ENCODE measurements around the gene PDIA5.

Gene PDIA5

DNA sequence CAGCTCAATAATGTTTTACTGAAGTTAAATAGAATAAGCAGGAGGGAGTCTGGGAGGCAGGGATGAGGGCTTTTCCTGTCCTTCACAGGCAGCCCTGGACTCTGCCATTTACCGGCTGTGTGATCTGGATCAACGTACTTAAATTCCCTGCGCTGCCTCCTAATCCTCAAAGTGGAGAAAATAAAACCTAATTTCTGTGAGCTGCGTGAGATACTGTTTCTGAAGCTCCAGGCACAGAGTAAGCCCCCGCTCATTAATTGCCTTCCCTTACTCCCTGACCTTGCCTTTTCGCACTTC is 278 bp upstream of the PDIA5 start:
- H3K4me1 ChIP-seq (ENCODE audit: control insufficient read depth, insufficient read depth, low read length): peaks cover 40% of the 10 kb centered on the region
- no peak overlapping the region for H3K9ac ChIP-seq (ENCODE audit: low read length)
- no peaks in the 10 kb centered on the region for H3K9me3 ChIP-seq (ENCODE audit: control insufficient read depth, low read length)
- no peaks in the 10 kb centered on the region for H3K36me3 ChIP-seq (ENCODE audit: control insufficient read depth, insufficient read depth, low read length)
- H3K27me3 ChIP-seq (ENCODE audit: control insufficient read depth, insufficient read depth, low read length): no peaks in the 10 kb centered on the region
- H3K4me3 ChIP-seq (ENCODE audit: low read length): peak overlapping the region; percentile 4

DNA sequence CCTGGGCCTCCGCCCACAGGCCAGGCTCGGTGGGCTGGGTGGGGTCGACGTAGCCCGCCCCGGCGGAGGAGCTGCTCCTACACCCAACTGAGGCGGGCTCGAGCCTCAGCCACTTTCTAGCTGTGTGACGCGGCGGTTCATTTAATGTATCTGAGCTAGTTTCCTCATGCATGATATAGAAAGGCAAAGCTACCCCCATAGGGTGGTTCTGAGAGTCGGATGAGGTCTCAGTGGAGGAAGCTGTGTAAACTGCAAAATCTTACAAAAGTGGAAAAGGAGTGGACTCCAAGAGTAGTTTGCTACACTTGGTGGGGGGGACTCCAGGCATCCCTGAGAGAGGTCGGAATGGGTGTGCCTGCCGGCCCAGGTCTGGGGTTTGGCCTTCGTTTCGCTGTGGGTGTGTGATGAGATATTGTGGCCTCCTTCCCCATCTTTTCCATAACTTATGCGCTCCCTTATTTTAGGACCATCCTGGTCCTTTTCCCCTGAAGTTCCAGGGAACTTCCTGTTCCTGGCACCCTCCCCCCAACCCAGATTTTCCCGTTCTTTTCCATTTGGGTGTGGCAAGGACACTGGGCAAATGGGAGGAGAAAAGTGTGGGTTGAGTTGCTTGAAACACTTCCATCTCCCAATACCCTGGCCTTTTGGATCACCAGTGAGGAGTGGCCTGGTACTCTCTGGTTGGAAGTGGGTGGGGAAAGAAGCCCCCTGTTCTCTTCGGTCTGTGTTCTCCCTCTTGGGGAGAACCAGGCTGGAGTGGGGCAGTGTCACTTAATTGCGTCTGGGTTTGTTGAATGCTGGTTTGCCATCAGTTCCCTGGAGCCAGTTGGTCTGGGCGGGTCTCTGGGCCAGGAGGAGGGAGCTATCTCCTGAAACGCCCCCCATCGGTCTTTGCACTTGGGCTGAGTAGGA is 1.1 kb downstream of the PDIA5 start:
- H3K9ac ChIP-seq (ENCODE audit: low read length): peak overlapping the region; percentile 71
- H3K36me3 ChIP-seq (ENCODE audit: control insufficient read depth, insufficient read depth, low read length): no peaks in the 10 kb centered on the region
- no peaks in the 10 kb centered on the region for H3K27me3 ChIP-seq (ENCODE audit: control insufficient read depth, insufficient read depth, low read length)
- H3K9me3 ChIP-seq (ENCODE audit: control insufficient read depth, low read length): no peaks in the 10 kb centered on the region
- peaks cover 38% of the 10 kb centered on the region for H3K4me1 ChIP-seq (ENCODE audit: control insufficient read depth, insufficient read depth, low read length)
- peak overlapping the region; percentile 74 for H3K4me3 ChIP-seq (ENCODE audit: low read length)

DNA sequence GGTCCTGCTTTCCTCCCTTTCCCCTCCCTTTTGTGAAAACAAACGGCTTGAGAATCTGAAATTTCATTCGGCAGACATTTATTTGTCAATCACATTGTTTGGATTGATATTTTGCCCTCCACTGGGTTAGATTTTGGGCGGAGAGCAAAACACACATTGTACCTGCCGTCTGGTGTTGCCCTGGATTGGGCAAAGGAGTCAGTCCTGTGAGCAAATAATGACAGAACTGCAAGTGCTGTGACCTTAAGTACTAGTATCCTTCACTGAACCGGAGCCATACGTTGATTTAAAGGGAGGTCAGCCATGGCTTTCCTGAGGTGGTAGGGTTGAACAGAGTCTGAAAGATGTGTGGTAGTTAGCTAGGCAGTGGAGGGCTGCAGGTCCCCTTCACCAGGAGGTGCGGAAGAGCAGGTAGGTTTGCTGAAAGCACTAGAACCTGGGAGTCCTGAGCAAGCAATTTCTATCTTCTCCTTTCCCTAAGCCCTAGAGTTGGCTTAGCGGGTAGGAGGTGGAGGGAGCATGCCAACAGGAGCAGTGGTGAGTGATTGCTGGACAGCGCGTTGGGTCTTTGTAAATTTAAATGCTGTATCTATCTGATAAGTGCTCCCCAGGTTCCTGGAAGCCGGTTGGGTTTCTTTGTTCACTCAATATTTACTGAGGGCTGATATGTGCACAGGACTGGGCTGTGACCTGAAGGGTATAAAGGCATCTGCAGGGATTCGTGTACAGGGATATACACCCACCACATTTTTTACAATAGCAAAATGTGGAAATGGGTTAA is 2.0 kb downstream of the PDIA5 start:
- H3K9ac ChIP-seq (ENCODE audit: low read length): peak overlapping the region; percentile 71
- no peaks in the 10 kb centered on the region for H3K36me3 ChIP-seq (ENCODE audit: control insufficient read depth, insufficient read depth, low read length)
- H3K4me3 ChIP-seq (ENCODE audit: low read length): peak overlapping the region; percentile 74
- H3K4me1 ChIP-seq (ENCODE audit: control insufficient read depth, insufficient read depth, low read length): peaks cover 38% of the 10 kb centered on the region
- H3K9me3 ChIP-seq (ENCODE audit: control insufficient read depth, low read length): no peaks in the 10 kb centered on the region
- no peaks in the 10 kb centered on the region for H3K27me3 ChIP-seq (ENCODE audit: control insufficient read depth, insufficient read depth, low read length)

DNA sequence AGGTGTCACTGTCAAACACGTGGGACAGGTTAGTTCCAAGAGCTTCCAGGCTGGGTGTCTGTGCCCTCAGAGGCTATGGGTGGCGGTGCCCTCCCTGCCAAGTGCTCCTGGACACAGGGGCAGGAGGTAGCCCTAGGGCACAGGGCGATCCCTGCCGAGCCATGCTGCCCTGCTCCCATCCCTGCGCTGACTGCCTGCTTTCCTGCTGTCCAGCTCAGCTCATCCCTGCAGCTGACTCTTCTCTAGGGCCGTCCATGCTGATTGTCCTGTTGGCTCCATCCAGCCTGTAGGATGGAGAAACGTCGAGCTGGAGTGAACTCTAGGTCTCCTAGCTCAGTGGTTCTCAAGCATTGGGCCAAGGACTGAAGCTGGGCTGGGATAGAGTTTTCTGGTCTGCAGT is 3.7 kb downstream of the PDIA5 start:
- Histone ChIP-seq H3K36me3 (ENCODE audit: control insufficient read depth, insufficient read depth, low read length) (no peaks in the 10 kb centered on the region), H3K9ac (ENCODE audit: low read length) (peak overlapping the region; percentile 9), H3K4me1 (ENCODE audit: control insufficient read depth, insufficient read depth, low read length) (peaks cover 38% of the 10 kb centered on the region), H3K27me3 (ENCODE audit: control insufficient read depth, insufficient read depth, low read length) (no peaks in the 10 kb centered on the region), H3K9me3 (ENCODE audit: control insufficient read depth, low read length) (no peaks in the 10 kb centered on the region), H3K4me3 (ENCODE audit: low read length) (no peak overlapping the region)

DNA sequence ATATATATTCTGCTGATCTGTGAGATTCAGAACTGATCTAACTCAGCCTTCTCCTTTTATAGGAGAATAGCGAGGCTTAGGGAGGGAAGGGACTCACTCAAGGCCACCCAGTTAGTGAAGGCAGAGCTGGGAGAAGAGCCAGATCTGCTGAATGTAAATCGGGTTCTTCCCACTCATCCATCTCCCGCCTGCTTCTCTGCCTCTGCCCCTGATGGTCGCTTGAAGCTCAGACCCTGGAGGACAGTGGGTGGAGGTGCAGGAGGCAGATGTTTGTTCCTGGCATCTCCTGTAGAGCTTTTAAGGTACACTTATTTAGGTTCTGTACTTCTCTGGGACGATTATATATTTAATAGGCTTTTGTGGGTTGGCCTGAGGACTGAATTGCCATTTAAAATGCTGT is 4.3 kb downstream of the PDIA5 start:
- H3K36me3 ChIP-seq (ENCODE audit: control insufficient read depth, insufficient read depth, low read length): no peaks in the 10 kb centered on the region
- no peaks in the 10 kb centered on the region for H3K27me3 ChIP-seq (ENCODE audit: control insufficient read depth, insufficient read depth, low read length)
- peak overlapping the region; percentile 24 for H3K9ac ChIP-seq (ENCODE audit: low read length)
- peaks cover 41% of the 10 kb centered on the region for H3K4me1 ChIP-seq (ENCODE audit: control insufficient read depth, insufficient read depth, low read length)
- no peak overlapping the region for H3K4me3 ChIP-seq (ENCODE audit: low read length)
- no peaks in the 10 kb centered on the region for H3K9me3 ChIP-seq (ENCODE audit: control insufficient read depth, low read length)

DNA sequence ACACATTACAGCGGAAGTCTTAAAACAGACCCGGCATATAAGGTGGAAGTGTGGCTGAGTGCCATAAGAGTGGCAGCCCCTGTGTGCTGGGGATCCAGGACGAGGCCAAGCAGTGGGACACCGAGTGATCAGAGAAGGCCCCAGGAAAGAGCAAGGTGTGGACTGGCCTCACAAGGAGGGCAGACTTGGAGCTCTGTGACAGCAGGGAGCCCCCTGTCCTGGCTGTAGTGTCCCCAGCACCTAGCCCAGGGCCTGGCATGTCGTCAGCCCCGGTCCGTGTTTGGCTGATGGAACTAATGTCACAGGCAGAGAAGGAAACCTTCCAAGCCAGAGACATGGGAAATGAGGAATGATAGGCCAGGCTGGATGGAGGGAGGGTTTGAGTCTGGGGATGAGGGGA is 4.8 kb downstream of the PDIA5 start:
- Histone ChIP-seq H3K36me3 (ENCODE audit: control insufficient read depth, insufficient read depth, low read length) (no peaks in the 10 kb centered on the region), H3K9me3 (ENCODE audit: control insufficient read depth, low read length) (no peaks in the 10 kb centered on the region), H3K4me3 (ENCODE audit: low read length) (no peak overlapping the region), H3K4me1 (ENCODE audit: control insufficient read depth, insufficient read depth, low read length) (peaks cover 46% of the 10 kb centered on the region), H3K27me3 (ENCODE audit: control insufficient read depth, insufficient read depth, low read length) (no peaks in the 10 kb centered on the region), H3K9ac (ENCODE audit: low read length) (peak overlapping the region; percentile 24)

DNA sequence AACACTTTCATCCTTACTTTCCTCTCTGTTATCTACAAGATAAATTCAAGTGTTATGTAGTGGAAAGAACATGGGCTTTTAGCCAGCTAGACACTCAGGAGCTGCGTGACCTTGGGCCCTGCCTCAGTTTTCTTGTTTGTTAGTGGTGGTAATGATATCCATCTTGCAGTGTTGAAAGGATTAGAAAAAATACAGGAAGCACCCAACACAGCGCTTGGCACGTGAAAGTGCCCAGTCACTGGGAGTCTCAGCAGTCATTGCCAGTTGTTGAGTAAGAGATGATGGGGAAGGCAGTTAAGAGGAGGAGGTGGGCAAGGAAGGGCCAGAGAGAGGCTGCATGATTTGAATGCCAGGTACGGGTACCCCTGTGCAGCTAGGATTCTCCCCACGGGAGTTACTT is 5.3 kb downstream of the PDIA5 start:
- H3K4me1 ChIP-seq (ENCODE audit: control insufficient read depth, insufficient read depth, low read length): peaks cover 51% of the 10 kb centered on the region
- no peaks in the 10 kb centered on the region for H3K27me3 ChIP-seq (ENCODE audit: control insufficient read depth, insufficient read depth, low read length)
- no peak overlapping the region for H3K4me3 ChIP-seq (ENCODE audit: low read length)
- no peaks in the 10 kb centered on the region for H3K9me3 ChIP-seq (ENCODE audit: control insufficient read depth, low read length)
- no peak overlapping the region for H3K9ac ChIP-seq (ENCODE audit: low read length)
- no peaks in the 10 kb centered on the region for H3K36me3 ChIP-seq (ENCODE audit: control insufficient read depth, insufficient read depth, low read length)

DNA sequence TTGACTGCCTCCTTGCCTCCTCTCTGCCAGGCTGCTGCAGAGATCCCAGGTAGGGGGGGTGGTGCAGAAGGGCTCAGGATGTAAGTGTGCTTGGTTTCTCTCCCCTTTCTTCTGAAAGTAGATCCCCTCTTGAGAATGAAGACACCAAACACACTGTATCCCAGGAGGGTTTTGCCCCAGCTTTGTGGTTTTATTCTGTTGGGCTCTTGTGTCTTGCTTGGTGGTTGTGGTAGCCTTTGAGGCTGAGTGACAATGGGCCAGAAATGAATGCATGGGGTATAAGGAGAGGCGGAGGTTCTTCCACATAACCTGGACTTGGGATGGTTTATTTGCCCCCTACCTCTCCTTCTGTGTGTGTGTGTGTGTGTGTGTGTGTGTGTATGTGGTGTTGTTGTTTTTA is 5.7 kb downstream of the PDIA5 start:
- Histone ChIP-seq H3K4me3 (ENCODE audit: low read length) (no peak overlapping the region), H3K4me1 (ENCODE audit: control insufficient read depth, insufficient read depth, low read length) (peaks cover 55% of the 10 kb centered on the region), H3K9me3 (ENCODE audit: control insufficient read depth, low read length) (no peaks in the 10 kb centered on the region), H3K27me3 (ENCODE audit: control insufficient read depth, insufficient read depth, low read length) (no peaks in the 10 kb centered on the region), H3K9ac (ENCODE audit: low read length) (no peak overlapping the region), H3K36me3 (ENCODE audit: control insufficient read depth, insufficient read depth, low read length) (no peaks in the 10 kb centered on the region)

DNA sequence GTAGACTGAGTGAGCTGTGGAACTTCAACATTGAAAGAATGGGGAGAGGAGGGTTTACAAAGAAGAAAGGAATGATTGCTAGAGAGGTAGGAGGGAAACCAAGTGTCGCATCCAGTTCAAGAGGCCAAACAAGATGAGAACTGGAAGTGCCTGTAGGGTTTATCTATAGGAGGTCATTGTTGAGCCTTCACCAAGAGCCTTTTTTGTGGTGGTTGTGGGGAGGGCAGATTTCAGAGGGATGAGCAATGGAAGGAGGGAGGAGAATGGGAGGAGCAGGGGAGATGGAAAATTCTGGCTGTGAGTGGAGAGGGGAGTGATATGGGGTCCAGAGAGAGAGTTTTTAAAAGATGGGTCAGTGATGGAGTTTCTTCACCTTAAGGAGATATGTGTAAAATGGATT is 8.5 kb downstream of the PDIA5 start:
- Histone ChIP-seq H3K9me3 (ENCODE audit: control insufficient read depth, low read length) (no peaks in the 10 kb centered on the region), H3K9ac (ENCODE audit: low read length) (no peak overlapping the region), H3K36me3 (ENCODE audit: control insufficient read depth, insufficient read depth, low read length) (no peaks in the 10 kb centered on the region), H3K4me3 (ENCODE audit: low read length) (no peak overlapping the region), H3K4me1 (ENCODE audit: control insufficient read depth, insufficient read depth, low read length) (peaks cover 41% of the 10 kb centered on the region), H3K27me3 (ENCODE audit: control insufficient read depth, insufficient read depth, low read length) (no peaks in the 10 kb centered on the region)

DNA sequence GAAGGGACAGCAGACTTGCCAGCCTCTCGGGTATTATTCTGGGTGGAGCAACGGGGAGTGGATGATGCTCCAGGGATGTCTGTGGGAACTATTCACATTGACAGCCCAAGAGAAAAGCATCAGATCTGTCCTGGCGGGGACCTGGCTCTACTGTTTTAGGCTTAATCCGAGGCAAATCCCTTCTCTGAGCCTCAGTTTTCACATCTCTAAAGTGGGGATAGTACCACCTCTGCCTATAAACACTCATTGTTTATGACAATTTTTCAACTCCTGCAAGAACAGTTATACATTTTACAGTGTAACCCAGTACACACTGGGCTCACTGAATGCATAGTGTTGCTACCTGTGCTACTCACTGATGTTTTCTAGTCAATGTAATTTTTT is 9.3 kb downstream of the PDIA5 start:
- H3K4me1 ChIP-seq (ENCODE audit: control insufficient read depth, insufficient read depth, low read length): peaks cover 41% of the 10 kb centered on the region
- H3K9ac ChIP-seq (ENCODE audit: low read length): no peak overlapping the region
- H3K9me3 ChIP-seq (ENCODE audit: control insufficient read depth, low read length): no peaks in the 10 kb centered on the region
- no peak overlapping the region for H3K4me3 ChIP-seq (ENCODE audit: low read length)
- H3K36me3 ChIP-seq (ENCODE audit: control insufficient read depth, insufficient read depth, low read length): no peaks in the 10 kb centered on the region
- H3K27me3 ChIP-seq (ENCODE audit: control insufficient read depth, insufficient read depth, low read length): no peaks in the 10 kb centered on the region

DNA sequence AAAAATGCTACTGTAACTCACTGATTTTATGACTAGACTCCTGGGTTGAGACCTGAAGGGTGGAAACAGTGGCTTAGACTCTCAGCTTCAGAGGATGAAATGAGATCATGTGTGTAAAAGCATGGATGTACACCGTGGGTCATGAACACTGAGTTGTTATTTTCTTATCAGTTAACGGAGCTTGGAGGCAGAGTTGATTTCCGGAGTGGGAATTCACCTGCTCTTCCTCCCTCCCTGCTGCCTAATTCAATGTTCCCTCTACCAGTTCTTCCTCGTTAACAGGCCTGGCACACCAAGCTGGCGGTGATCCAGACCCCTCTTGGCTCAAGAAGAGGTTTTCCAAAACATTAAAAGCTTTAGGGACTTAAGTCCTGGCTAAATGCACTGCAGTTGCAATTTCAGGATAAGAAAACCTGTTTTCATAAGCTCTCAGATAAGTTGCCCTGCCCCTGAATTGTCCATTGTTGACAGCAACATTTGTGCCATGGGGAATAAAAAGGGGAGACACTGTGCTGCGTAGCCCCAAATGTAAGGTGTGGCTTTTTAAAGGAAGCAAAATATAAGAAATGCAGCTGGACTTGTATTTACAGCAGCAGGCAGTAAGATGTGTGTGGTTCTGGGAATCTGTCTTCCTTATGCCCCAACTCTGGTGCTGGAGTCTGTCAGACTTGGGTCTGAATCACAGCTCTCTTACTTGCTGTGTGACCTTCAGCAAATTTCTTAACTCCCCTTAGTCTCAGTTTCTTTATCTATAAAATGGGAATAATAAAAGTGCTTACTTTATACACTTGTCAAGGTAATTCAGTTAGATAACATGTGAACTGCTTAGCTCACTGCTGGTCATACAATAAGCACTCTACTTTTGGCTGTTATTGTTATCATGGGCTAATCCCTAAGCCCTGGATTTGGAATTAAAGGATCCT is 9.9 kb downstream of the PDIA5 start:
- Histone ChIP-seq H3K27me3 (ENCODE audit: control insufficient read depth, insufficient read depth, low read length) (no peaks in the 10 kb centered on the region), H3K9ac (ENCODE audit: low read length) (no peak overlapping the region), H3K4me3 (ENCODE audit: low read length) (no peak overlapping the region), H3K4me1 (ENCODE audit: control insufficient read depth, insufficient read depth, low read length) (peaks cover 41% of the 10 kb centered on the region), H3K36me3 (ENCODE audit: control insufficient read depth, insufficient read depth, low read length) (no peaks in the 10 kb centered on the region), H3K9me3 (ENCODE audit: control insufficient read depth, low read length) (no peaks in the 10 kb centered on the region)

DNA sequence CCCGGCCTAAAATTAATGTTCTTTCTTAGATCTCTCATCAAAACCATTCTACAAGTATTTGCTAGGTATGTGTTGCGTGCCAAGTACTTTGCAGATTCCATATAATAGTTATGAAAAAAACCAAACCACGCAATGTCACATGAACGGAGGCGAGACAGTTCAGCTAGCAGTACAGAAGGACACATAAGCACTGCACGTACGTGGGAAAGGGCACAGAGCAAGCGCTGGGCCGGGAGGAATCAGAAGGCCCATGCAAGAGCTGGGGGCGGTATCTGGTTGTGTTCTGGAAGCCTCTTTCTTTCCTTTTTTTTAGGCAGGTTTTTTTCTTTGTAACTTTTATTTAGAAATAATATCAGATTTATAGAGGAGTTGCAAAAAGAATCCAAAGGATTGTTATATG is 11.3 kb downstream of the PDIA5 start:
- H3K9me3 ChIP-seq (ENCODE audit: control insufficient read depth, low read length): no peaks in the 10 kb centered on the region
- peaks cover 48% of the 10 kb centered on the region for H3K4me1 ChIP-seq (ENCODE audit: control insufficient read depth, insufficient read depth, low read length)
- no peak overlapping the region for H3K9ac ChIP-seq (ENCODE audit: low read length)
- no peaks in the 10 kb centered on the region for H3K36me3 ChIP-seq (ENCODE audit: control insufficient read depth, insufficient read depth, low read length)
- H3K27me3 ChIP-seq (ENCODE audit: control insufficient read depth, insufficient read depth, low read length): no peaks in the 10 kb centered on the region
- H3K4me3 ChIP-seq (ENCODE audit: low read length): no peak overlapping the region

Measured in mucosa of stomach (tissue), 1 donor.